Measurements from ENCODE around the gene MAD1L1.

GRCh38 chr7:1823376-1824150 is 409.2 kb downstream of the MAD1L1 start:
- TF ChIP-seq CTCF (IDR thresholded peaks at IDR 0.05) (no peak), POLR2AphosphoS5 (IDR thresholded peaks at IDR 0.05) (no peak), POLR2A (IDR thresholded peaks at IDR 0.05) (no peak), EP300 (IDR thresholded peaks at IDR 0.05) (no peak)
